LNCaP clone FGC (cell line): ENCODE results near the gene CCDC12.
A peak's percentile ranks its signal among the peaks of the same experiment; 100 is the strongest.

Experiments
- DNase-seq: peaks from one replicate; pipeline ENCODE4 v3.0.0-alpha.2; 2011; ENCODE audit warnings: low read depth
- H3K4me3 ChIP-seq: 2 replicates; pipeline ENCODE4 v1.5.1; 2011; ENCODE audit warnings: mild to moderate bottlenecking, low read depth, low read length, control low read depth
- TF ChIP-seq, protein P1 (sequence below): IDR thresholded peaks from 2 replicates; pipeline ENCODE4 v1.5.1; 2012; ENCODE audit warnings: mild to moderate bottlenecking; ENCODE audit not compliant: control insufficient read depth, insufficient read depth; ENCODE audit errors: extremely low read depth

The CCDC12 gene

DNA sequence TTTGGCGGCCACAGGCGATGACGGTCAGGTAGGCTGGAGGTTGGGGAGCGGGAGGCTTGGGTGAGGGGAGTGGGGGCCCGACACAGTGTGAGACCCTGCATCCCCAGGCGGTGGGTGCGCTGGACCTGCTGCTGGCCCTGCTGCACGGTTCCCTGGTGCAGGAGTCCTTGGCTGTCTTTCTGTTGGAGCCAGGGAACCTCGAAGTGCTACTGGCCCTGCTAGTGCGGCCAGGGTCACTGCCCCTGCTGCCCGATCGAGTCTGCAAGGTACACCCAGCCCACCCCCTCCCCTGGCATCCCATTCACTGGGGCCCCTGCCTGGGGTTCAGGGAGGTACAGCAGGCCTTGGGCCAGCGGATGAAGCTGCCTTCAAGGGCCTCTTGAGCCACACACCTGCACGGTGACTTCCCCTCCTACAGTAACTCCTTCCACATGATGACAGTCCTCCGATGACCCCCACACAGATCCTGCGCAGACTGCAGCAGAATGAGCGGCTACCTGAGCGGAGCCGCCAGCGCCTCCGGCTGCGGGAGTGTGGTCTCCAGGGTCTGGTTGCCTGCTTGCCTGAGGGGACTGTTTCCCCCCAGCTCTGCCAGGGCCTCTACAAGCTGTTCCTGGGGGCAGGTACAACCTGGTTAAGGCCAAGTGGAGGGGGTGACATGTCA is 22.4 kb upstream of the CCDC12 start:
- TF ChIP-seq, protein P1, sequence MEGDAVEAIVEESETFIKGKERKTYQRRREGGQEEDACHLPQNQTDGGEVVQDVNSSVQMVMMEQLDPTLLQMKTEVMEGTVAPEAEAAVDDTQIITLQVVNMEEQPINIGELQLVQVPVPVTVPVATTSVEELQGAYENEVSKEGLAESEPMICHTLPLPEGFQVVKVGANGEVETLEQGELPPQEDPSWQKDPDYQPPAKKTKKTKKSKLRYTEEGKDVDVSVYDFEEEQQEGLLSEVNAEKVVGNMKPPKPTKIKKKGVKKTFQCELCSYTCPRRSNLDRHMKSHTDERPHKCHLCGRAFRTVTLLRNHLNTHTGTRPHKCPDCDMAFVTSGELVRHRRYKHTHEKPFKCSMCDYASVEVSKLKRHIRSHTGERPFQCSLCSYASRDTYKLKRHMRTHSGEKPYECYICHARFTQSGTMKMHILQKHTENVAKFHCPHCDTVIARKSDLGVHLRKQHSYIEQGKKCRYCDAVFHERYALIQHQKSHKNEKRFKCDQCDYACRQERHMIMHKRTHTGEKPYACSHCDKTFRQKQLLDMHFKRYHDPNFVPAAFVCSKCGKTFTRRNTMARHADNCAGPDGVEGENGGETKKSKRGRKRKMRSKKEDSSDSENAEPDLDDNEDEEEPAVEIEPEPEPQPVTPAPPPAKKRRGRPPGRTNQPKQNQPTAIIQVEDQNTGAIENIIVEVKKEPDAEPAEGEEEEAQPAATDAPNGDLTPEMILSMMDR, result no peak
- no peak for DNase-seq
- H3K4me3 ChIP-seq, result no peak overlapping the region

DNA sequence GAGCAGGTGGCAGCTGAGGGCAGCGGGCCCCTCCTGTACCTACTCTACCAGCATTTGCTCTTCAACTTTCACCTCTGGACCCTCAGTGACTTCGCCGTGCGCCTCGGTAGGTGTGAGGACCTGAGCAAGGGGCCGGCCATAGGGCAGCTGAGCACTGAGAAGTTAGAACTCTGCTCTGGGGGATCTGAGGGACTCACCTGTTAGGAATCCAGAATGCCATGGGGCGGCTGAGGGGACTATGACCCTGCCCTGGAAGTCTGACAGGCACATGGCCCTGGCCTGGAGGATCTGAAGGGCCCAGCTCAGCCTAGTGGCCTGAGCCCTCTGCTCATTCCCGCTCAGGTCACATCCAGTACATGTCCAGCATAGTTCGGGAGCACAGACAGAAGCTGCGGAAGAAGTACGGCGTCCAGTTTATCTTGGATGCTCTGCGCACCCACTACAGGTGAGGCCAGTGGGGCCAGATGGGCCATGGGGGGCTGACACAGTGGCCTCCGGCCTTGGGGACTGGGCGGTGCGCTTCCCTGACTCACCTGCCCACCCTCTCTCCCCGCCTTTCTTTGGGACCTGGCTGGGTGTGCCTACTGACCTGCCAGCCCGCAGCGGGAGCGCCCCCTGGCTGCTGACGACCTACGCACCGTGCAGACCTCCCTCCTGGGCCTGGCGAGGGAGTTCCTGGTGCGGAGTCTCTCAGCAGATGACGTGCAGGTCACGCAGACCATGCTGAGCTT is 21.7 kb upstream of the CCDC12 start:
- no peak overlapping the region for H3K4me3 ChIP-seq
- DNase-seq, result no peak
- TF ChIP-seq, protein P1, result peak; percentile 86

DNA sequence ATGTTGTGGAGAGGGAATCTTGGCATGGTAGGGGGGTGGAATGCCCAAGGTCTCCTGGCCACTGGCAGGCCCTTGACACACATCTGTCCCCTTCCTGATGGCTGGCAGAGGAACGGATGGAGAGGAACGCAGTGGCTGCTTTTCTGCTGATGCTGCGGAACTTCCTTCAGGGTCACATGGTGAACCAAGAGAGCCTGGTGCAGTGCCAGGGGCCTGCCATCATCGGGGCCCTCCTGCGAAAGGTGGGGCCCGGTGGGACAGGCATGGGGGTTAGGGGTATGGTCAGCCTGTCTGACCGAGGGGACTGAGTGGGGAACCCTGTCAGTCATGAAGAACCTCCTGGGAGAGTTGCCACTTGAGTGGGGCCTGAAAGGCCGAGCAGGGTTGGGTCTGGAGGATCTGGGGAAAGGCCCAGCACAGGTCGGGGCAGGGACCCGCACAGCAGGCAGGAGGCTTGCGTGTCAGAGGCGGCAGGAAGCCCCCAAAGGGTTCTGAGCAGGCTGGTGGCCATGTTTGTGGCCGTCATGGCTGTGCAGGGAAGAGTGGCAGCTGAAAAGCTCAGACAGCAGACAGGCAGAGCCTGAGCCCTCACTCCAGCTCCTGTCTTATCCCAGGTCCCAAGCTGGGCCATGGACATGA is 21.0 kb upstream of the CCDC12 start:
- TF ChIP-seq, protein P1, result no peak
- DNase-seq, result no peak
- H3K4me3 ChIP-seq, result no peak overlapping the region

DNA sequence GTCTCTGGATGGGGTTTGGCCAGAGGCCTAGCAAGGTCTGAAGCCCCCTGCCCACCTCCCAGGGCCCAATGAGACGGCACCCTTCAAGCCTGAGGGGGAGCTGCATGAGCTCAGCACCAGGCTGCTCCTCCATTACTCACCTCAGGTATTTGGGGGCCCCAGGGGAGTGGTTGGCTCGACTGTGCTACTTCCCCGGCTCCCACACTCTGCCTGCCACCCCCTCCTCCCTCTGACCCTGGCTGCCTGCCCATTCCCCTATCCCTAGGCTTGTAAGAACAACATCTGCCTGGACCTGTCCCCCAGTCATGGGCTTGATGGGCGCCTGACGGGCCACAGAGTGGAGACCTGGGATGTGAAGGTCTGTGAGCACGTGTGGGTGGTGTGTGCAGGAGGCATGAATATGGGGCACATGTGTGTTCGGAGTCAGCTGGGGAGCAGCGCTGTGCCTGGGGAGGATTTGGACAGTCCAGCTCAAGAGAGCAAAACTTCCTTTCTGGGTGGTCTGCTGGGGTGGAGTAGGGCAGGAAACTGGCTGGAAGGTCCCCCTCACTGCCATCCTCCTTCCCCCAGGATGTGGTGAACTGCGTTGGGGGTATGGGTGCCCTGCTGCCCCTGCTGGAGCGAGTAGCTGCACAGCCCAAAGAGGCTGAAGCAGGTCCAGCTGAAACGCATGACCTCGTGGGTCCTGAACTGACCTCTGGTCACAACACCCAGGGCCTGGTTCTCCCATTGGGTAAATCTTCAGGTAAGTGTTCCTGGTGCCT is 20.3 kb upstream of the CCDC12 start:
- H3K4me3 ChIP-seq, result no peak overlapping the region
- TF ChIP-seq, protein P1, result no peak
- DNase-seq, result no peak

DNA sequence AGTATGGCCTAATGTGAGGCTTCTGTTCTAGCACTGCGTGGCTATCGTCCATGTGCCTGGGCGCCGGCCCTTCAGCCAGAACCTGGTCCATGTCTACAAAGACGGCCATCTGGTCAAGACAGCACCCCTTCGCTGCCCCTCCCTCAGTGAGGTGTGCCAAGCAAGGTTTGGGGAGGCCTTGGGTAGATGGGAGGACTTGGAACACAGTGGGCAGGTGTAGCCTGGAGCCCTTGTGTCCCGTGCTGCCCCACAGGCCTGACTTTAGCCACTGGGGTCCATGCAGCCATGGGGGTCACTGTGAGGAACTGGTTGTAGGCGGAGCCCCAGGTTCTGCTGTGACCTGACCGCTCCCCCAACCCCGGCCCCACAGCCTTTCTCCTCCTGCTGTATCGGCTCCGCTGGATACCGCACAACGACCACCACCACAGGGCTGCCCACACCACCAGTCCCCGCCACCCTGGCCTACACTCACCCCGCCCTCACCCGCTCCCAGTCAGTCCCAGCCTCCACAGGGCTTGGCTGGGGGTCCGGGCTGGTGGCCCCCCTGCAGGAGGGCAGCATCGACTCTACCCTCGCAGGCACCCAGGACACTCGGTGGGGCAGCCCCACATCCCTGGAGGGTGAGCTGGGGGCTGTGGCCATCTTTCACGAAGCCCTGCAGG is 19.5 kb upstream of the CCDC12 start:
- H3K4me3 ChIP-seq, result no peak overlapping the region
- TF ChIP-seq, protein P1, result no peak
- no peak for DNase-seq
